Stimulated activated CD4-positive, alpha-beta T cell treated with anti-CD3 and anti-CD28 coated beads, Interleukin-12 subunit alpha, Interleukin-12 subunit beta, amount 100 ng/mL, for 24 hours (primary cell): ENCODE data around the gene ECHS1.

Experiments
- DNase-seq, 2 experiments: peaks; one replicate each; pipeline ENCODE4 v3.0.0-alpha.2; 2020; ENCODE audit warnings: low read depth in 2 of 2

The ECHS1 gene

GRCh38 chr10:133341983-133342382 lies 31.2 kb downstream of the ECHS1 start:
- no peak for DNase-seq

GRCh38 chr10:133339708-133340380 lies 33.3 kb downstream of the ECHS1 start:
- DNase-seq: no peak

- DNase-seq: no peak
These were observed 34.8 kb downstream of the ECHS1 start for GRCh38 chr10:133338080-133339071.

GRCh38 chr10:133337370-133337725 lies 35.8 kb downstream of the ECHS1 start:
- no peak for DNase-seq

- peak; percentile 24 to 47 for DNase-seq
These were observed 36.4 kb downstream of the ECHS1 start, which contains the start of gene CALY for GRCh38 chr10:133336577-133337369. CALY (minus strand) TSS chr10:133336896; CDS start chr10:133328989, 7,907 bp downstream.

GRCh38 chr10:133336118-133336576 lies 37.0 kb downstream of the ECHS1 start:
- DNase-seq: no peak

- peak; percentile 45 to 60 for DNase-seq
These were observed 37.7 kb downstream of the ECHS1 start for GRCh38 chr10:133335246-133336117.

- peak in 1 of 2 experiments; percentile 23 for DNase-seq
These were observed 38.5 kb downstream of the ECHS1 start for GRCh38 chr10:133334503-133335245.

- DNase-seq: no peak
These were observed 40.0 kb downstream of the ECHS1 start for GRCh38 chr10:133332936-133333699.

GRCh38 chr10:133329491-133330202 lies 43.5 kb downstream of the ECHS1 start:
- peak; percentile 77 to 85 for DNase-seq

GRCh38 chr10:133328358-133329343 lies 44.5 kb downstream of the ECHS1 start:
- DNase-seq: no peak

GRCh38 chr10:133327651-133328357 lies 45.4 kb downstream of the ECHS1 start:
- DNase-seq: no peak

- DNase-seq: no peak
These were observed 46.2 kb downstream of the ECHS1 start for GRCh38 chr10:133326745-133327650.

- DNase-seq: no peak
These were observed 47.0 kb downstream of the ECHS1 start for GRCh38 chr10:133326223-133326551.

GRCh38 chr10:133325440-133326222 lies 47.5 kb downstream of the ECHS1 start:
- DNase-seq: no peak
